T-helper 1 cell treated with Interleukin-12 subunit alpha and Interleukin-12 subunit beta and Interleukin-4 antibody, amounts not matched to agents 30 μg/mL and 1 μg/mL, for 36 hours (primary cell): ENCODE measurements around the gene MYO1E.
"Not testable (repeated sequence)": the region's sequence is repeated elsewhere in the genome, so short reads cannot be mapped to it uniquely, and the experiment has no call there.

Source experiments
- H3K27ac Mint-ChIP-seq: one replicate; pipeline ENCODE4 v1.8.0; 2021; ENCODE audit warnings: mild to moderate bottlenecking, mixed read lengths
- H3K27me3 Mint-ChIP-seq: one replicate; pipeline ENCODE4 v1.8.0; 2021; ENCODE audit warnings: low read depth, mixed read lengths
- H3K36me3 Mint-ChIP-seq: one replicate; pipeline ENCODE4 v1.8.0; 2021; ENCODE audit warnings: low read depth, mixed read lengths
- H3K4me1 Mint-ChIP-seq: one replicate; pipeline ENCODE4 v1.8.0; 2021; ENCODE audit warnings: low read depth, mixed read lengths
- H3K4me3 Mint-ChIP-seq: one replicate; pipeline ENCODE4 v1.8.0; 2021; ENCODE audit warnings: mild to moderate bottlenecking, moderate library complexity, mixed read lengths
- H3K9me3 Mint-ChIP-seq: one replicate; pipeline ENCODE4 v1.8.0; 2021; ENCODE audit warnings: mixed read lengths

MYO1E gene

GRCh38 chr15:59399465-59400102 is 26.9 kb upstream of the MYO1E start:
- H3K27me3 Mint-ChIP-seq: peaks cover 33% of the 10 kb centered on the region
- no peaks in the 10 kb centered on the region for H3K36me3 Mint-ChIP-seq
- peaks cover 4% of the 10 kb centered on the region for H3K4me1 Mint-ChIP-seq
- no peaks in the 10 kb centered on the region for H3K9me3 Mint-ChIP-seq
- no peak overlapping the region for H3K27ac Mint-ChIP-seq
- no peak overlapping the region for H3K4me3 Mint-ChIP-seq

GRCh38 chr15:59398220-59398619 is 25.5 kb upstream of the MYO1E start:
- H3K36me3 Mint-ChIP-seq: no peaks in the 10 kb centered on the region
- no peak overlapping the region for H3K4me3 Mint-ChIP-seq
- H3K4me1 Mint-ChIP-seq: peaks cover 4% of the 10 kb centered on the region
- no peak overlapping the region for H3K27ac Mint-ChIP-seq
- peaks cover 32% of the 10 kb centered on the region for H3K27me3 Mint-ChIP-seq
- H3K9me3 Mint-ChIP-seq: no peaks in the 10 kb centered on the region

DNA sequence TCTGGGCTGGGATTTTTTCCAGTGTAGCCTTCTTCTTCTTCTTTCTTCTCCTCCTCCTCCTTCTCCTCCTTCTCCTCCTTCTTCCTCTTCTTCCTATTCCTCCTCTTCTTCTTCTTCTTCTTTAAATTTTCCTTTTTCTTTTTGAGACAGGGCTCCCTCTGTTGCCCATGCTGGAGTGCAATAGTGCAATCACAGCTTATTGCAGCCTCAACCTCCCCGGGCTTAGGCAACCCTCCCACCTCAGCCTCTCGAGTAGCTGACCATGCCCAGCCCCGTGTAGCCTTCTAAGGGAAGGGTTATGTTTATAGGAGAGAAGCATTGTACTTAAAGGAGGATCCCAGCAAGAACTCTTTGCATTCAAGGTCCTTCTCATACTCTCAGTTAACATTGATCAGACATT is 24.0 kb upstream of the MYO1E start:
- H3K36me3 Mint-ChIP-seq: no peaks in the 10 kb centered on the region
- no peaks in the 10 kb centered on the region for H3K9me3 Mint-ChIP-seq
- H3K4me3 Mint-ChIP-seq: no peak overlapping the region
- no peak overlapping the region for H3K27ac Mint-ChIP-seq
- peaks cover 4% of the 10 kb centered on the region for H3K4me1 Mint-ChIP-seq
- H3K27me3 Mint-ChIP-seq: peaks cover 32% of the 10 kb centered on the region

DNA sequence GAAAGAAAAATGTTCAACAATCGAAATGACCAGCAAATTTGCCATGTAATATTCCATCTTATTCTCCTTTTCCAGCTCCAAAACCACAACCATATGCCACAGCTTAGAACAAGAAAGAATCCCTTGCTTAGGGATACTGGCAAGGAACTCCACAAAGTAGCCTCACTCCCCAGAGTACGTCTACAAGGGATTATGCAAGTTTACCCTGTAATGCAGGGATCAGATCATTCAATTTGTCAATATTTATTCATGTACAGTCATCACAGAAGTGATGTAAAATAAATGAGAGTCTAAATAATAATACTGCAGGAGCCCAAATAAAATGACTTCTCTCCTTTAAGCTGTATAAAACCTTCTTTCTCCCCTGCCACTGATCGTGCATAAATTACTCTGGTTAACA is 23.5 kb upstream of the MYO1E start:
- no peak overlapping the region for H3K27ac Mint-ChIP-seq
- H3K36me3 Mint-ChIP-seq: no peaks in the 10 kb centered on the region
- H3K4me3 Mint-ChIP-seq: no peak overlapping the region
- peaks cover 32% of the 10 kb centered on the region for H3K27me3 Mint-ChIP-seq
- peaks cover 4% of the 10 kb centered on the region for H3K4me1 Mint-ChIP-seq
- no peaks in the 10 kb centered on the region for H3K9me3 Mint-ChIP-seq

DNA sequence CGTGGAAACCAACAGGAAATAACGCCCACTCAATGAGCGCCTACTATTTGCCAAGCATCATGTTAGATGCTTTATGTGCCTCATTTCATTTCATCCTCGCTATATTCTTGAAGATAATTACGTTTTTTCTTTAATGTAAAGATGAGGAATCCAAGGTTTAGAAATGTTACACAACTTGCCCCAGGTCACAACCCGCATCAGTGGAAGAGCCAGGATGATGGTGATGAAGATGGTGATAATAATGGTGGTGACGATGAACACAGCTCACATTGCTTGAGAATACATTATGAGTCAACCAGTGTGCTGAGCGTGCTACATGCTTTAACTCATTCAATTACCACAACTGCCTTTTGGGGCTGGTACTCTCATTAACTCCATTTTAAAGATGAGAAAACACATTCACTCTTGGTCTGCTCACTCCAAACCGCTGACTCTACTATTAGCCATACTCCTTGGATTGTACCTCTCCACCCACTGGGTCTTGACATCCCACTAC is 21.5 kb upstream of the MYO1E start:
- Mint-ChIP-seq H3K9me3 (no peaks in the 10 kb centered on the region), H3K27me3 (peaks cover 21% of the 10 kb centered on the region), H3K4me1 (peaks cover 4% of the 10 kb centered on the region), H3K4me3 (no peak overlapping the region), H3K36me3 (no peaks in the 10 kb centered on the region), H3K27ac (no peak overlapping the region)

DNA sequence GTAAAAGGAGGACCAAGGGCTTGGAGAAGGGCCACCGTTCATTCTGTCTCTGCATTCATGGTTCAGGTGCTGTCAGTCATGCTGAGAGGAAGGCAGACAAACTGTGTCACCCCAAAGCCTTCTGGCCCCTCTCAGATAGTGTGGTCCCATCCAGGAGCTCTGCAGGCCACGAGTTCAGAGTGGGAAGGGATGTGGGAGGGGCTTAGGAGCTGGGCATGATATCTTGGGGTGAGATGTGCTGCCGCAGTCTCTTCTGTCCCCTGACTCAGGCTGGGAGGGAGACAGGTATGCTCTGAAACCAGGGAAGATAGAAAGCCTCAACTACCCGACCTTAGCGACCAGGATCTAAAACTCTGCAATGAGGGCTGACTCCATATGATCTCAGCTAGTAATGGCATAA is 19.6 kb upstream of the MYO1E start:
- H3K36me3 Mint-ChIP-seq: no peaks in the 10 kb centered on the region
- no peak overlapping the region for H3K4me3 Mint-ChIP-seq
- peaks cover 15% of the 10 kb centered on the region for H3K27me3 Mint-ChIP-seq
- H3K4me1 Mint-ChIP-seq: peaks cover 5% of the 10 kb centered on the region
- H3K27ac Mint-ChIP-seq: no peak overlapping the region
- no peaks in the 10 kb centered on the region for H3K9me3 Mint-ChIP-seq

DNA sequence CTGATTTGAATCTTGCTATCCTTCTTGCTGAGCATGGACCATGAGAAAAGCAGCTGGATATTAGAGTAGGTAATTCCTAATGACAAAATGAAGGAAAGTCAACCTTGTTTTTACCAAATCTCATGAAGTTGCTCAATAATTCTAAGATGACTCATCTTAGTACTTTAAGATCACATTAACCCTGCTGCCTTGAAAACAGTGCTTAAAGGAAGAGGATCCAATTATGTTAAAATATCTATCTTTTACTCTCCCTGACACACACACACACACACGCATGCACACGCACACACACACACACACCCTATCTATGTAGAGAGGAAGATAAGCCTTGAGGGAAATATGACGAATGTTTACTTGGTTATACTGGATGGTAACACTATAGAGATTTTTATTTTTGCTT is 16.0 kb upstream of the MYO1E start:
- Mint-ChIP-seq H3K4me3 (no peak overlapping the region), H3K9me3 (no peaks in the 10 kb centered on the region), H3K36me3 (peaks cover 2% of the 10 kb centered on the region), H3K27ac (no peak overlapping the region), H3K27me3 (peaks cover 5% of the 10 kb centered on the region), H3K4me1 (peaks cover 12% of the 10 kb centered on the region)

DNA sequence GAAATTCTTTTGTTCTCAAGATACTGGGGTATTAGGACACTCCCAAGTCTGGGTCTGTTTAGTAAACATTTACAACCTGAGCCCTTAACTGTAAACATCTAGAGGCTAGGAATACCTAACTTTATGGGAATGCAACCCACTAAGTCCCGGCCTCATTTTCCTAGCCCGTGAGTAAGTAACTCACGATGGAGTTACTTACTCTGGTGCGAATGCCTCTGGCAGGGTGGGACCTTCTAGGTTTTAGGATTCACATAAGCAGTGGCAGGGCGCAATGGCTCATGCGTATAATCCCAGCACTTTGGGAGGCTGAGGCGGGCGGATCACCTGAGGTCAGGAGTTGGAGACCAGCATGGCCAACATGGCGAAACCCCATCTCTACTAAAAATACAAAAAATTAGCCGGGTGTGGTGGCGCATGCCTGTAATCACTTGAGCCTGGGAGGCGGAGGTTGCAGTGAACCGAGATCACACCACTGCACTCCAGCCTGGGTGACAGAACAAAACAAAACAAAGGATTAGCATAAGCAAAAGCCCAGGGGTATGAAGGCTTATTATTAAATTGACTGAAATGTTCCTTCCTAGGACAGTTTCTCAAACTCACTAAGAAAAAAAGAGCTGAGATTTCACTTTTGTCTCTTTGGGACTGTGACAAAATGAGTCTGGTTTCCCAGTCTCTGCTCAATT is 14.7 kb upstream of the MYO1E start:
- not testable (repeated sequence) for H3K27ac Mint-ChIP-seq, H3K9me3 Mint-ChIP-seq, H3K36me3 Mint-ChIP-seq, H3K4me3 Mint-ChIP-seq, H3K27me3 Mint-ChIP-seq
- H3K4me1 Mint-ChIP-seq: peaks cover 12% of the 10 kb centered on the region

DNA sequence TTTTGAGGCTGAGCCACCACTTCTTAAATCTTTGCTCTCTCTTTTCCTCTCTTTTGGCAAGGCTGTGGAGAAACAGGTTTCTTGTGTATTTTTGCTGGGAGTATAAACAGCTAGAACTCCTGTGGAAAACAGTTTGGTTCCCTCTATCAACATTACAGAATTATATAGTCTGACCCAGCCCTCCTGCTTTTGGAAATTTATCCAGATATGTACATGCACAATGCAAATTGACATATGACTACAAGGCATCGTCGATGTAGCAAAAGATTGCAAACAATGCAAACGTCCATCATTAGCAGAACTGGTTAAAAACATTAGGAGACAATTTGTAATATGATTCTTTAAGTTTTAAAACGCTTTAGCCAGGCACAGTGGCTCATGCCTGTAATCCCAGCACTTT is 12.5 kb upstream of the MYO1E start:
- no peak overlapping the region for H3K4me3 Mint-ChIP-seq
- H3K27ac Mint-ChIP-seq: no peak overlapping the region
- H3K27me3 Mint-ChIP-seq: peaks cover 11% of the 10 kb centered on the region
- peaks cover 4% of the 10 kb centered on the region for H3K36me3 Mint-ChIP-seq
- H3K9me3 Mint-ChIP-seq: no peaks in the 10 kb centered on the region
- H3K4me1 Mint-ChIP-seq: peaks cover 16% of the 10 kb centered on the region

- H3K27ac Mint-ChIP-seq: no peak overlapping the region
- no peaks in the 10 kb centered on the region for H3K9me3 Mint-ChIP-seq
- peaks cover 11% of the 10 kb centered on the region for H3K27me3 Mint-ChIP-seq
- peaks cover 4% of the 10 kb centered on the region for H3K36me3 Mint-ChIP-seq
- H3K4me1 Mint-ChIP-seq: peaks cover 16% of the 10 kb centered on the region
- H3K4me3 Mint-ChIP-seq: no peak overlapping the region
Observed at GRCh38 chr15:59384507-59384906, 11.8 kb upstream of the MYO1E start.

- peaks cover 11% of the 10 kb centered on the region for H3K4me1 Mint-ChIP-seq
- H3K4me3 Mint-ChIP-seq: no peak overlapping the region
- no peak overlapping the region for H3K27ac Mint-ChIP-seq
- H3K36me3 Mint-ChIP-seq: peaks cover 4% of the 10 kb centered on the region
- no peaks in the 10 kb centered on the region for H3K9me3 Mint-ChIP-seq
- peaks cover 21% of the 10 kb centered on the region for H3K27me3 Mint-ChIP-seq
Observed at GRCh38 chr15:59380902-59381610, 8.4 kb upstream of the MYO1E start.

DNA sequence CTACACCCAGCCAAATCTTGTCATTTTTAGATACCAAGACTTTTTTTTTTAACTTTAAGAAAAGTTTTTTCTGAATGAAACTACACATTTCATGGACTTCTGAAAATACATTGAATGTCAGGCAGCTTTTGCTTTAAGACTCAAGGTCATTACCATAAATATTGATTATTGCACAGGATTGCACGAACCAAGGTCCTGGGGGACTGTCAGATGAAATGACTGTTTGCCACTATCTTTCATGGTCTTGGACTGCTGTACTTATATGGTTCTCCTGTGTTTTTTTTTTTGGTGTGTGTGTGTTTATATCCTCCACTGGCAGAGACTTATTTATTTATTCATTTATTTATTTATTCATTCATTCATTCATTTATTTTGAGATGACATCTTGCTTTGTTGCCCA is 6.9 kb upstream of the MYO1E start:
- Mint-ChIP-seq H3K36me3 (peaks cover 2% of the 10 kb centered on the region), H3K4me3 (no peak overlapping the region), H3K4me1 (peaks cover 4% of the 10 kb centered on the region), H3K27ac (no peak overlapping the region), H3K27me3 (peaks cover 29% of the 10 kb centered on the region), H3K9me3 (no peaks in the 10 kb centered on the region)

DNA sequence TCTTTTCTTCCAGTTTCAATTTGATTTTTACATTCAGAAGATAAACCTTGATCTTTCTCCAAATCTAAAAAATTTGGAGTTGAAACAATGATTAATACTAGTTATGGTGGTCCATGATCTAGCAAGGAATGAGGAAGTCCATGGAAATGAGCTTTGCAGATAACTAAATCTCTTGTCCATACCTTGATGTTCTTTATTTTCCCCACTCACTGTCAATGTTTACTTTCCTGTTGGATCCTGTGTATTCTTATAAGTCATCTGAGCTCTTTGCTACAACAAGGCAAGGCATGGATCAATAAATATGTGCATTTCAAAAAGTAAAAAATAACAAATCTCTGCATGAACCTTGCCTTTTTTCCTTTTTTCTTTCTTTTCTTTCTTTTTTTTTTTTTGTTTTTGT is 6.2 kb upstream of the MYO1E start:
- peaks cover 2% of the 10 kb centered on the region for H3K36me3 Mint-ChIP-seq
- peaks cover 36% of the 10 kb centered on the region for H3K27me3 Mint-ChIP-seq
- no peak overlapping the region for H3K27ac Mint-ChIP-seq
- peaks cover 5% of the 10 kb centered on the region for H3K4me1 Mint-ChIP-seq
- no peaks in the 10 kb centered on the region for H3K9me3 Mint-ChIP-seq
- H3K4me3 Mint-ChIP-seq: no peak overlapping the region

DNA sequence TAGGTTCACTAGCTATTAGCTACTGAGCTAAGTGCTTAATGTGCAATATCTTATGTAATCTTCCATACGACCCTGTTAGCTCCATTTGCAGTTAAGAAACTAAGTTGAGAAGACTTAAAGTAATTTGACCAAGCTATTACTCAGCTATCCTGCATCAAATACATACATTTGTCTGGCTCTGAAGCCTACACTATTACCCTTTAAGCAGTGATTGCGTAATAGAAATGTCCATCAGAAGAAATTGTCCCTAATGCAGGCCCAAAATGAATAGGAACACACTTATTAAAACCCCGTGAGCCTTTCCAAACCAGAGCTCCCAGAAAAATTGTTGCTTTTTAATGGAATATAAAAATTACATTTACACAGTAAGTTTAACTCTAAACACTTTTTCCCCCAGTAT is 5.3 kb upstream of the MYO1E start:
- H3K9me3 Mint-ChIP-seq: no peaks in the 10 kb centered on the region
- H3K4me1 Mint-ChIP-seq: peaks cover 11% of the 10 kb centered on the region
- H3K27ac Mint-ChIP-seq: no peak overlapping the region
- H3K4me3 Mint-ChIP-seq: no peak overlapping the region
- peaks cover 45% of the 10 kb centered on the region for H3K27me3 Mint-ChIP-seq
- peaks cover 2% of the 10 kb centered on the region for H3K36me3 Mint-ChIP-seq

DNA sequence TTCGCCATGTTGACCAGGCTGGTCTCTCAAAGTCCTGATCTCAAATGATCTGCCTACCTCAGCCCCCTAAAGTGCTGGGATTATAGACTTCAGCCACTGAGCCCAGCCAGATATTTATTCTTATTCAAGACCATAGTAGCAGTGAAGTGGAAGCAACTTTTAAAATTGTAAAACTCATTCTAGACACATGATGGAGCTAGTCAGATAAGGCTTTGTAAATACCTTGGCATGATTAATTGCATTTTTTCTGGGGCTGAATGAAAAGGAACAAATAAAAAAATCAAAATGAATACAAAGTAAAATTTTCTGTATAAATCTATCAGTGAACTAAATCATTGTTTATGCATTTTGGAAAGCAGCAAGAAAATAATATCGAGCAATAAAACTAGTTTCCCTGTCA is 4.1 kb upstream of the MYO1E start:
- H3K4me1 Mint-ChIP-seq: peaks cover 14% of the 10 kb centered on the region
- H3K4me3 Mint-ChIP-seq: no peak overlapping the region
- H3K36me3 Mint-ChIP-seq: peaks cover 2% of the 10 kb centered on the region
- H3K27me3 Mint-ChIP-seq: peaks cover 51% of the 10 kb centered on the region
- no peaks in the 10 kb centered on the region for H3K9me3 Mint-ChIP-seq
- no peak overlapping the region for H3K27ac Mint-ChIP-seq
